Activated T-helper 2 cell treated with anti-CD3 and anti-CD28 coated beads, Interferon-gamma antibody, Interleukin-2, Interleukin-4, amounts not matched to agents 10 μg/mL and 5 μg/mL and 100 μg/mL, durations not matched to agents 14 hours and 24 hours and 36 hours (primary cell): ENCODE measurements around the gene OLR1. TPM values are rescaled to one million over a fixed set of nuclear protein-coding genes. Genes with fewer than 3 reads are reported as not detected.

Experiments
- DNase-seq: peaks from one replicate; pipeline ENCODE4 v3.0.0; 2021; ENCODE audit warnings: low spot score
- H3K27ac Mint-ChIP-seq: one replicate; pipeline ENCODE4 v1.8.0; 2021; ENCODE audit warnings: mixed read lengths
- H3K27me3 Mint-ChIP-seq: one replicate; pipeline ENCODE4 v1.8.0; 2021; ENCODE audit warnings: low read depth, mixed read lengths
- H3K36me3 Mint-ChIP-seq: one replicate; pipeline ENCODE4 v1.8.0; 2021; ENCODE audit warnings: low read depth, mixed read lengths
- H3K4me1 Mint-ChIP-seq: one replicate; pipeline ENCODE4 v1.8.0; 2021; ENCODE audit warnings: low read depth, mixed read lengths
- H3K4me3 Mint-ChIP-seq: one replicate; pipeline ENCODE4 v1.8.0; 2021; ENCODE audit warnings: low read depth, mild to moderate bottlenecking, moderate library complexity, mixed read lengths
- H3K9me3 Mint-ChIP-seq: one replicate; pipeline ENCODE4 v1.8.0; 2021; ENCODE audit warnings: mixed read lengths
- intact Hi-C: fragments of 100-400 bp; cut with micrococcal nuclease; formaldehyde crosslinking; loops from one replicate; pipeline ENCODE4 v1.15.1; 2023
- total RNA-seq: library from RNA; stranded (reverse); gene quantifications from 2 replicates; pipeline ENCODE4 v1.2.3, GENCODE V29; 2022

Gene OLR1
- total RNA-seq, 1 donor from 2014 or later = not detected

GRCh38 chr12:10186299-10186698 is 14.4 kb upstream of the OLR1 start:
- intact Hi-C loops = no loop called here
- H3K27ac Mint-ChIP-seq = no peak overlapping the region
- DNase-seq = no peak
- H3K27me3 Mint-ChIP-seq = peaks cover 26% of the 10 kb centered on the region
- H3K9me3 Mint-ChIP-seq = no peaks in the 10 kb centered on the region
- H3K4me3 Mint-ChIP-seq = no peak overlapping the region
- H3K4me1 Mint-ChIP-seq = peaks cover 2% of the 10 kb centered on the region
- no peaks in the 10 kb centered on the region for H3K36me3 Mint-ChIP-seq

- H3K4me1 Mint-ChIP-seq = no peaks in the 10 kb centered on the region
- no peak overlapping the region for H3K27ac Mint-ChIP-seq
- no peaks in the 10 kb centered on the region for H3K36me3 Mint-ChIP-seq
- H3K27me3 Mint-ChIP-seq = peaks cover 18% of the 10 kb centered on the region
- no peaks in the 10 kb centered on the region for H3K9me3 Mint-ChIP-seq
- intact Hi-C loops = no loop called here
- DNase-seq = no peak
- no peak overlapping the region for H3K4me3 Mint-ChIP-seq
These were observed 12.4 kb upstream of the OLR1 start for GRCh38 chr12:10184261-10184843.

- Mint-ChIP-seq H3K36me3 (no peaks in the 10 kb centered on the region), H3K27ac (no peak overlapping the region), H3K9me3 (no peaks in the 10 kb centered on the region), H3K4me1 (no peaks in the 10 kb centered on the region), H3K27me3 (peaks cover 21% of the 10 kb centered on the region), H3K4me3 (no peak overlapping the region)
- no peak for DNase-seq
- intact Hi-C loops = no loop called here
These were observed 10.6 kb upstream of the OLR1 start for GRCh38 chr12:10182354-10183049.

- intact Hi-C loops = no loop called here
- Mint-ChIP-seq H3K27ac (no peak overlapping the region), H3K4me1 (no peaks in the 10 kb centered on the region), H3K4me3 (no peak overlapping the region), H3K36me3 (no peaks in the 10 kb centered on the region), H3K27me3 (peaks cover 29% of the 10 kb centered on the region), H3K9me3 (no peaks in the 10 kb centered on the region)
- DNase-seq = no peak
These were observed 7.8 kb upstream of the OLR1 start for GRCh38 chr12:10179776-10180181.

GRCh38 chr12:10178821-10179220 is 6.9 kb upstream of the OLR1 start, which contains the start of gene TMEM52B:
Gene TMEM52B, plus strand, starts transcription at chr12:10179032. Its CDS starts 543 bp downstream, at chr12:10179575.
- Mint-ChIP-seq H3K27ac (no peak within 1 kb of the TSS), H3K36me3 (no peaks in the 10 kb centered on the region), H3K4me1 (no peaks in the 10 kb centered on the region), H3K4me3 (no peak within 1 kb of the TSS), H3K27me3 (peaks cover 30% of the 10 kb centered on the region), H3K9me3 (no peaks in the 10 kb centered on the region)
- DNase-seq = no peak
- intact Hi-C loops = no loop called here

GRCh38 chr12:10175846-10176636 is 4.1 kb upstream of the OLR1 start:
- Mint-ChIP-seq H3K36me3 (no peaks in the 10 kb centered on the region), H3K4me1 (no peaks in the 10 kb centered on the region), H3K27ac (no peak overlapping the region), H3K27me3 (peaks cover 34% of the 10 kb centered on the region), H3K4me3 (no peak overlapping the region), H3K9me3 (no peaks in the 10 kb centered on the region)
- intact Hi-C loops = no loop called here
- no peak for DNase-seq

- intact Hi-C loops = no loop called here
- Mint-ChIP-seq H3K27ac (no peak overlapping the region), H3K4me1 (no peaks in the 10 kb centered on the region), H3K27me3 (peaks cover 38% of the 10 kb centered on the region), H3K36me3 (no peaks in the 10 kb centered on the region), H3K4me3 (no peak overlapping the region), H3K9me3 (no peaks in the 10 kb centered on the region)
- no peak for DNase-seq
These were observed 3.2 kb upstream of the OLR1 start for GRCh38 chr12:10174986-10175614.

- Mint-ChIP-seq H3K4me1 (no peaks in the 10 kb centered on the region), H3K27ac (no peak overlapping the region), H3K4me3 (no peak overlapping the region), H3K9me3 (no peaks in the 10 kb centered on the region), H3K36me3 (no peaks in the 10 kb centered on the region), H3K27me3 (peaks cover 40% of the 10 kb centered on the region)
- DNase-seq = no peak
- intact Hi-C loops = no loop called here
These were observed 1.7 kb downstream of the OLR1 start for GRCh38 chr12:10170216-10170615.

GRCh38 chr12:10169104-10169503 is 2.8 kb downstream of the OLR1 start:
- DNase-seq = no peak
- H3K27ac Mint-ChIP-seq = no peak overlapping the region
- H3K36me3 Mint-ChIP-seq = no peaks in the 10 kb centered on the region
- H3K4me1 Mint-ChIP-seq = no peaks in the 10 kb centered on the region
- intact Hi-C loops = no loop called here
- H3K9me3 Mint-ChIP-seq = no peaks in the 10 kb centered on the region
- H3K27me3 Mint-ChIP-seq = peaks cover 32% of the 10 kb centered on the region
- no peak overlapping the region for H3K4me3 Mint-ChIP-seq

- peaks cover 32% of the 10 kb centered on the region for H3K27me3 Mint-ChIP-seq
- intact Hi-C loops = no loop called here
- H3K36me3 Mint-ChIP-seq = no peaks in the 10 kb centered on the region
- no peak overlapping the region for H3K27ac Mint-ChIP-seq
- H3K4me3 Mint-ChIP-seq = no peak overlapping the region
- no peak for DNase-seq
- no peaks in the 10 kb centered on the region for H3K4me1 Mint-ChIP-seq
- no peaks in the 10 kb centered on the region for H3K9me3 Mint-ChIP-seq
These were observed 4.3 kb downstream of the OLR1 start for GRCh38 chr12:10167599-10167998.

- no peak for DNase-seq
- no peaks in the 10 kb centered on the region for H3K36me3 Mint-ChIP-seq
- H3K9me3 Mint-ChIP-seq = no peaks in the 10 kb centered on the region
- intact Hi-C loops = no loop called here
- no peak overlapping the region for H3K4me3 Mint-ChIP-seq
- no peak overlapping the region for H3K27ac Mint-ChIP-seq
- no peaks in the 10 kb centered on the region for H3K4me1 Mint-ChIP-seq
- H3K27me3 Mint-ChIP-seq = peaks cover 28% of the 10 kb centered on the region
These were observed 6.5 kb downstream of the OLR1 start for GRCh38 chr12:10165421-10165820.

- Mint-ChIP-seq H3K4me1 (no peaks in the 10 kb centered on the region), H3K27me3 (peaks cover 36% of the 10 kb centered on the region), H3K9me3 (no peaks in the 10 kb centered on the region), H3K4me3 (no peak overlapping the region), H3K27ac (no peak overlapping the region), H3K36me3 (no peaks in the 10 kb centered on the region)
- DNase-seq = no peak
- intact Hi-C loops = no loop called here
These were observed 8.8 kb downstream of the OLR1 start for GRCh38 chr12:10163084-10163483.
